Thoracic aorta (tissue), 2 donors: ENCODE data around the gene TRIM44. TPM values are rescaled to one million over a fixed set of nuclear protein-coding genes. Genes with fewer than 3 reads are reported as not detected.
"Not testable (repeated sequence)": the region's sequence is repeated elsewhere in the genome, so short reads cannot be mapped to it uniquely, and the experiment has no call there.

Source experiments
- ATAC-seq: fragments of 150-250 bp; one replicate; pipeline ENCODE4 v1.8.0; 2017; ENCODE audit warnings: low read depth; ENCODE audit not compliant: insufficient number of reproducible peaks, low FRiP score
- DNase-seq: peaks from one replicate; pipeline ENCODE4 v3.0.0-alpha.2; 2020; ENCODE audit warnings: low spot score
- H3K27ac ChIP-seq, 2 donors: fragments of 200-600 bp; sonication (generic); 1 replicate in 1 of 2; 2 replicates in 1 of 2; pipeline ENCODE4 v1.5.1; 2016; ENCODE audit warnings: mild to moderate bottlenecking in 2 of 2, moderate library complexity in 2 of 2
- H3K27me3 ChIP-seq: fragments of 200-600 bp; sonication (generic); replicated peaks from 2 replicates; pipeline ENCODE4 v1.6.0; 2016; ENCODE audit warnings: mild to moderate bottlenecking; ENCODE audit not compliant: insufficient read depth
- H3K36me3 ChIP-seq: fragments of 200-600 bp; sonication (generic); one replicate; pipeline ENCODE4 v1.5.1; 2016
- H3K4me1 ChIP-seq, 2 donors: fragments of 200-600 bp; sonication (generic); 1 replicate in 1 of 2; 2 replicates in 1 of 2; pipeline versions ENCODE4 v1.5.1 to v1.6.0; 2016; ENCODE audit warnings: low read depth in 2 of 2, mild to moderate bottlenecking in 1 of 2; ENCODE audit not compliant: control insufficient read depth in 1 of 2
- H3K4me3 ChIP-seq: fragments of 200-600 bp; sonication (generic); 2 replicates; pipeline ENCODE4 v1.5.1; 2016; ENCODE audit warnings: mild to moderate bottlenecking
- H3K9me3 ChIP-seq: fragments of 200-600 bp; sonication (generic); 2 replicates; pipeline ENCODE4 v1.5.1; 2016
- CTCF ChIP-seq: fragments of 200-600 bp; sonication (generic); IDR thresholded peaks from one replicate; pipeline ENCODE4 v1.5.1; 2019; ENCODE audit warnings: antibody characterized with exemption
- total RNA-seq, 2 donors: library from RNA; depleted of rRNA; stranded (reverse); fragments of >200 nt; gene quantifications; one replicate each; pipeline versions ENCODE4 v1.1.0 to v1.2.3, GENCODE V29; 2016

The TRIM44 gene
- total RNA-seq, 2 donors from 2014 or later = 26.0 to 26.8 TPM

GRCh38 chr11:35826949-35827348 is 164.4 kb downstream of the TRIM44 start:
- H3K9me3 ChIP-seq = no peaks in the 10 kb centered on the region
- no peak for TF ChIP-seq CTCF
- H3K4me1 ChIP-seq = no peaks in the 10 kb centered on the region
- DNase-seq (no peak), ATAC-seq (no peak)
- no peak overlapping the region for H3K27ac ChIP-seq
- H3K4me3 ChIP-seq = no peak overlapping the region
- no peaks in the 10 kb centered on the region for H3K36me3 ChIP-seq
- H3K27me3 ChIP-seq = no peaks in the 10 kb centered on the region

GRCh38 chr11:35836205-35836604 is 173.6 kb downstream of the TRIM44 start:
- no peaks in the 10 kb centered on the region for H3K36me3 ChIP-seq
- H3K4me1 ChIP-seq = no peaks in the 10 kb centered on the region
- ATAC-seq (no peak), DNase-seq (no peak)
- H3K27me3 ChIP-seq = no peaks in the 10 kb centered on the region
- no peak overlapping the region for H3K4me3 ChIP-seq
- TF ChIP-seq CTCF = no peak
- H3K27ac ChIP-seq = no peak overlapping the region
- H3K9me3 ChIP-seq = peaks cover 2% of the 10 kb centered on the region

DNA sequence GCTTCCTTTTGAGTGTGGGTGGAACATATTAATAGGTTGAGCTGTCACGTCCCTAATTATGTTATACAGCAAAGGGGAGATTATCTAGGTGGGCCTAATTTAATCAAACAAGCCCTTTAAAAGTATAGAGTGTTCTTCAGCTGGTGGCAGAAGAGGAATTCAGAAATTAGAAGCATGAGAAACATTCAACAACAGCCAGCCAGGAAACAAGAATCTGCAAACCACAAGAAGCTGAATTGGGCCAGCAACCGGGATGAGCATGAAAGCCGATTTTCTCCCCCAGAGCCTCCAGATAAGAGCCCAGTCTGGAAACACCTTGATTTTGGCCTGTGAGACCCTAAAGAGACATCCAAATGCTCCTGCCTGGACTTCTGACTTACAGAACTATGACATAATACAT is 175.5 kb downstream of the TRIM44 start:
- no peaks in the 10 kb centered on the region for H3K36me3 ChIP-seq
- no peak for ATAC-seq

DNA sequence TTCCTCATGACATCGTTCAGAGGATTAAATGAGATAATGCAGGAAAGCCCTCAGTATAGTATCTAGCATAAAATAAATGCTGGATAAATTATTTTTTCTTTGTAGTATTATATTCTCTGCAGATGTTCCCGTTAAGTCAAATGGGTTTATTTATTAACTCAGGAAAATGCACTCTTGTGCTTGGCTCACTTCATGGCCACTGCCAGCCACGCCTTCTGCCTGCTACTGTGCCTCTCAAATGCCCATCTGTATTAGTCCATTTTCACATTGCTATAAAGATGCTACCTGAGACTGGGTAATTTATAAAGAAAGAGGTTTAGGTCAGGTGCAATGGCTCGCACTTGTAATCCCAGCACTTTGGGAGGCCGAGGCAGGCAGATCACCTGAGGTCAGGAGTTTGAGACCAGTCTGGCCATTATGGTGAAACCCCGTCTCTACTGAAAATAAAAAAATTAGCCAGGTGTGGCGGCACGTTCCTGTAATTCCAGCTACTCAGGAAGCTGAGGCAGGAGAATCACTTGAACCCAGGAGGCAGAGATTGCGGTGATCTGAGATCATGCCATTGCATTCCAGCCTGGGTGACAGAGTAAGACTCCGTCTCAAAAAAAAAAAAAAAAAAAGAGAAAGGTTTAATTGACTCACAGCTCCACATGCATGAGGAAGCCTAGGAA is 176.3 kb downstream of the TRIM44 start:
- not testable (repeated sequence) for H3K4me1 ChIP-seq, H3K27ac ChIP-seq, H3K36me3 ChIP-seq, ATAC-seq, DNase-seq, H3K9me3 ChIP-seq, H3K27me3 ChIP-seq, H3K4me3 ChIP-seq

More for the DNA sequence above, 175.5 kb downstream of the TRIM44 start:
- H3K9me3 ChIP-seq = no peaks in the 10 kb centered on the region
- H3K4me1 ChIP-seq = no peaks in the 10 kb centered on the region
- DNase-seq = no peak
- no peak overlapping the region for H3K4me3 ChIP-seq
- no peak for TF ChIP-seq CTCF
- H3K27ac ChIP-seq = no peak overlapping the region
- no peaks in the 10 kb centered on the region for H3K27me3 ChIP-seq

GRCh38 chr11:35839368-35840161 is 177.0 kb downstream of the TRIM44 start:
- ATAC-seq (no peak), DNase-seq (no peak)
- TF ChIP-seq CTCF = no peak
- H3K27me3 ChIP-seq = no peaks in the 10 kb centered on the region
- H3K4me3 ChIP-seq = no peak overlapping the region
- H3K27ac ChIP-seq = no peak overlapping the region
- no peaks in the 10 kb centered on the region for H3K9me3 ChIP-seq
- H3K36me3 ChIP-seq = no peaks in the 10 kb centered on the region
- no peaks in the 10 kb centered on the region for H3K4me1 ChIP-seq
